Breast epithelium (tissue), 3 donors: ENCODE data around the gene MAMLD1.

Experiments
- CTCF ChIP-seq, 3 donors: fragments of 450-650 bp; IDR thresholded peaks; one replicate each; pipeline ENCODE4 v1.5.1; 2016 to 2017; ENCODE audit warnings: antibody characterized with exemption in 3 of 3, mild to moderate bottlenecking in 3 of 3, moderate library complexity in 3 of 3
- POLR2A ChIP-seq: fragments of 450-650 bp; IDR thresholded peaks from one replicate; pipeline ENCODE4 v1.6.1; 2016; ENCODE audit warnings: antibody characterized with exemption, mild to moderate bottlenecking, moderate library complexity
- POLR2AphosphoS5 ChIP-seq, 3 donors: sonication (generic); formaldehyde crosslinking; IDR thresholded peaks; one replicate each; pipeline ENCODE4 v1.6.1; 2017; ENCODE audit warnings: antibody characterized with exemption in 3 of 3

GRCh38 chrX:150499240-150499639 is 136.1 kb downstream of the MAMLD1 start:
- TF ChIP-seq CTCF (IDR thresholded peaks at IDR 0.05) (no peak), POLR2AphosphoS5 (IDR thresholded peaks at IDR 0.05) (no peak), POLR2A (no peak)
